ENCODE data around the gene TUBE1.
A peak's percentile ranks its signal among the peaks of the same experiment; 100 is the strongest.

TUBE1 gene

DNA sequence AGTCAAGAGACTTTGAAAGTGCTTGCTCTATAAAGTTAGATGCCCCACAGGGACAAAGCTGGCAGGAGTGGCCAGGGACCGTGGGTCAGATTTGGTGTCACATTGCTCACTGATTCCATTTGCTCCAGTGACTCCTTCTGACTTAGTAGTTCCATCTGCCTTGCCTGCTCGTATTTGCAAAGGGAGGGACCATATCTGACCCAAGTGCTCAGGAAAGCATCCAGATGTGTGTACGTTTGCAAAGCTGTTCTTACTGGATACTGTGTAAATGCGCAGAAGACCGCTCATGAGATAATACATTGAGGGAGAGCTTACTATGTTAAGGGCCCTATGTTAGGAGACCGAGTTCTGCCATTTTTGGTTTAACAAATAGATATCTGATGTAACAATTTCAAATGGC lies 54.6 kb downstream of the TUBE1 start:
- DNase-seq: no peak

DNA sequence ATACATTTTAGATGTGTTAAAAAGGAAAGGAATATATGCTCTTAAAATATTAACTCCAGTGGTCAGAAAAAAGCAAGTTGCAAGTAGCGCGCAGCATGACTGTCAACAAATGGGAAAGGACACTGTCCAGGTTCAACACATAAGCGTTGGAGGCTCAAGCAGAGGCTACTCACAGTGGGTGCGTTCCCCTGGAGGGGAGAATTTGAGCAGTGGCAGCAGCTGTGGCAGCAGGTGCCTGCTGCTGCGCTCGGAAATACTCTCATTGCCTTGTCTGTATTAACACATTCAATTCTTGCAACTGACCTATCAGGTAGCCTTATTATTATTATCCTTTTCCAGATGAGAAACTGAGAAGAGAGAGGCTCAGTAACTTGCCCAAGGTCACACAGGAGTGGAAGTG lies 55.3 kb downstream of the TUBE1 start:
- no peak for DNase-seq

DNA sequence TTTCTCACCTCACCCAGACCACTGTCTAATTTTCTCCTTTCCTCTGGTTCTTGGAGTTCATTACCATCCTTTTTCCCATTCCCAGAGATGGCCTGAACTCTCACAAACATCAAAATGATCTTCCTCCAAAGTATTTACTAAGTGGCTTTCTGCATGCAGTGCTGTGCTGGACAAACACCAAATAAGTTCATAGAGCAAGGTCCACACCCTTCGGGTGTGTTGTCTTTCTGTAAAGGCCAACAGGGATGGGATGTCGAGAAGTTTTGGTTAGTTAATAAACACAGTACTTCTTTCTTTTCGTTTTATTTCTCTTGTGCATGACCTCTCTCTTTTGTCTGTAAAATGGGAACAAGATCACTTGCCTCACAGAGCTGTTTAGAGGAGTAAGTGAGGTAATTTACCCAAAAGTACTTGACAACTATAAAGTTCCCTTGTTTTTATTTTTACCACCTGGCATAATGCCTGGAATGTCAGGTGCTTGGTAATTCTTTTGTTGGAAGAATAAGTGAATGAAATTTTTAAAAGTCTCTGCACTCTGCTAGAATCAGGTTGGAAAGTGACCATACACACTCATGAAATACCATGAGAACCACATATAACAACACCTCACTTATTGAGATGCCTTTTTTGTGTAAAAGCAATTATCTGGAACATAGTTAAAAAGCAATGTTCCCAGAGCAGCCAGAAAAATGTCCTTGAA lies 56.2 kb downstream of the TUBE1 start:
- DNase-seq: no peak

DNA sequence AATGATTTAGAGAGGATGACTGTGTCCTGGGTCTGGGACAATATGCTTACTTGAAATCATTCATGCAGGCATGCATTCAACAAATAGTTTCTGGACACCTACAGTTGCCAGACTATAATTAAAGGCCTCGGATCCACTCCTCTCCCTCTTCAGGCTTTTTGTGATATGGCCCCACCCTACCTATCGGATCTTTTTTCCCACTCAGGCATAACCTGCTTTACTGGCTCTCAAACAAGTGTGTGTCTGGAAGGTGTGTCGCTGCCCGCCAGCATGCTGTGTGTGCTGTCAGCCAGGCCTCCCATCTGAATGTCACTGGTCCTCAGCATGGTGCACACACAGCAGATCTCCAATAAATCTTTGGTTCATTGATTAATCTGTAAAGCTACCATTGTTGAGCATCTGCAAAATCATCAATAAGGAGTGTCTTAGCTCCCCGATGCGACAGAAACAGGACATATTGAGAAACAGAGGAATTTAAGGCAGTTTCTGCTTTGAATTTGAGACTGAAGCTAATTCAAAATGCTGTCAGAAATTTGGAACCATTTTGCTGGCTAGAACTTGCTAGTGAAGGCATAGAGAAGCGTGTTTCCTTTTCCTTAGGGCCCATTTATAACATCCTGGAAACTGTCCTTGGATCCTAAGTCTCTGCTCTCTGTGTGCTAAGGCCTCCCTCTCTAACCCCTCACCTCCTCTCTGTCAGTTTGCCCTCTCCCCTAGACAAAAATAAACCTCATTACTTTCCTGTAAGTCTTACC lies 56.9 kb downstream of the TUBE1 start:
- no peak for DNase-seq

DNA sequence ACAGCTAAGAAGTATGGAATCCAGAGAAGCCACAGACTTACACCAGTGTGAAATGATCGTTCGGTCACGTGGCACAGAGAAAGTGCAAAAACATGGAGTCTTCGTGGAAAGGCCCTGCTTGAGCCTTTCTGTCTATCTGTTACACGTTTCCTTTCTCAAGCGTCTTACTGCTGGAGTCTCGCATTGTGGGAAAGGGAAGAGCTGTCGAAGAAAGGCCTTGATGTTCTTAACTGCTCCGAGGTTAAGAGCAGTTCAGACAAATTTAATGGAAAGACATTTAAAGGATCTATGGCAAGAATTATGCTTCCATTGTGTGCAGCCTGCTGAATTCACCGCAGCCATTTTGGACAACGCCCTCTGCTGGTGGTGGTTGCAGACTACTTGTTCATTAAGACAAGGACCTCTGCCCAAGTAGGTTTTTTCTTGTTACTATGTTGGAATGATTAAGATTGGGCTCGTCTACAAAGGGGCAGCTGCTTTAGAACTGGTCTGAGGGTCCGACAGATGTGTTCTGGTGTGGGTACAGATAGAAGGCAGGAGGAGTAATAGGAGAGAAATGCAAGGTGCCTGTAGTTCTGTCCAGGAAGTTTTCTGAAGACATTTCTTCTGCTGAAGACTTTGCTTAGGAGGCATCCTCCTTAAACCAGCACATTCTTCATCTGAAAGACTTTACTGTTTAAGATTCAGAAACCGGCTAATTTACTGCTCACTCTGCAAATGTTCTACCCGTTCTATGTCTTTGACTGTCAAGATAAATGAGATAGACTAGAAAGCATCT lies 58.0 kb downstream of the TUBE1 start:
- peak; percentile 51 for DNase-seq

DNA sequence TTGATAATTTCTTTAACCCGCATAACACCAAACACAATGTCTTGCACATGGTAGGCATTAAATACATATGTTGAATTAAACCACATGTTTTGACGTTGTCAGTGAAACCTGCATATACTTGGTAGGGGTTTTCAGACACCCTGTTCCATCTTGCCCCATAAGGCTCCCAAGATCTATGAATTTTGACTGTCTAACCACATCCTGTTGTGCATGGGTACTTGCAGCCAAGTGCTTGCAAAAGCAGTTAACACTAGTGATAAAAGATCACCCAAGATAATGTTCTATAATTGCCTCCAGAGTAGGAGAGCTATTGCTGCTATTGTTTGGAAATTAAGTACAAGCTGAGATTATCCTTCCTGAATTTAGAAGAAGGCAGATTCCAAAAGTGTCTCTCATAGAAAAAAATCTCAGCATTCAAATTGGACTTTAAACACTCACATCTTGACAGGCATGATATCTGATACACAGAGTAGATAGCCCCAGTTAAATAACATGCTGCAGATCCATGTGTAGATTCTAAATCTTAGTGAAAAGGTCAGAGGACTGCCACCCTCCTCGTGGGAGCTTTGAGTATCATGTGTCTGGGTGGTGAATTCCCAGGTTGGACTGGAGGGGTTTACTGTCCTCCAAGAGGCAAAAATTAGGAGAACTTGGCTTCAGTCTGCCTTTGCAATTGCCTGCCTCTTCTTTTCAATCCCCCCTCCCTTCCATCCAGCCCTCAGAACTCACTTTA lies 59.2 kb downstream of the TUBE1 start:
- DNase-seq: no peak

DNA sequence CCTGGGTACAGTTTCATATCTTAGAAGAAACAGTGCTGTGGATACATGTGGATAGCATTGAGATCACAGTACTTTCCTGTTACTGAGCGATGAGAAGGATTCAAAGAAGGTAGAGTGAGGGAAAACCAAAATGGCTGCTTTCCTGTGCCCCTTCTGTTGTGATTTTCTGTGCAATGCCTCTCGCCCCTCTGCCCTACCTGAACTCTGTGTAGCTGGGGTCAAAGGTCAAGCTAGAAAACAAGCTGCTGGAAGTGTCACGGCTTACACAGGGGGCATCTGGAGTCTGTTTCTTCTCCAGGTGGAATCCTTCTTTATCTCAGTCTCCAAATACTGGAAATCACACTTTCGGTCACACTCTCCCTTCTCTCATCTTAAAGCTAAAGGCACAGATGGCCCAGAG lies 60.3 kb downstream of the TUBE1 start:
- DNase-seq: no peak

DNA sequence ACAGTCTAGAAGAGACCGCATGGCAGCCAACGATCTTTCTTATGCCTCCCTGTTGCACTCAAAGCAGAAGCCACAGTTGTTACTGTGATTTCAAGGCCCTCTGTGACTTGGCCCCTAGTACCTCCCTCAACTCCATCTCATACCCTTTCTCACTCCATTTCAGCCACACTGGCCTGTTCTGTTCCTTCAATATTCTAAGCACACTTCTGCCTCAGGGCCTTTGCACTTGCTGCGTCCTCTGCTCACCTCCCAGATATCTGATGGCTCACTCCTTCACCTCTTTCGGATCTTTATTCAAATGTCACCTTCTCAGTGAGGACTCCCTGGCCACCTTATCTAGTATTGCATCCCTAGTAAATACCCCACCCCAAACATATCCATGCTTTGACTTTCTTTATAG lies 62.8 kb downstream of the TUBE1 start:
- no peak for DNase-seq

DNA sequence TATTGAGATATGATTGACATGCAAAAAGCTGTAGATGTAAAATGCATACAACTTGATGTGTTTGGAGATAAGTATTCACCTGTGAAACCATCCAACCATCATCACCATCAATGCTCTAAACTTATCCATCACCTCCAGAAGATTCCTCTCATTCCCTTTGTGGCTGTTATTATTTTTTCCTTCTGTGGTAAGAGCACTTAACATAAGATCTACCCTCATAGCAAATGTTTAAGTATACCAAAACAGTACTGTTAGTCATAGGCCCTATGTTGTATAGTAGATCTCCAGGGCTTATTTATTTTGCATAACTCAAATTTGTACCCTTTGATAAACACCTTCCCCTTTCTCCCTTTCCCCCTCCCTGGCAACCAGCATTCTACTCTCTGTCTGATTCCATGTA lies 64.5 kb downstream of the TUBE1 start:
- no peak for DNase-seq

DNA sequence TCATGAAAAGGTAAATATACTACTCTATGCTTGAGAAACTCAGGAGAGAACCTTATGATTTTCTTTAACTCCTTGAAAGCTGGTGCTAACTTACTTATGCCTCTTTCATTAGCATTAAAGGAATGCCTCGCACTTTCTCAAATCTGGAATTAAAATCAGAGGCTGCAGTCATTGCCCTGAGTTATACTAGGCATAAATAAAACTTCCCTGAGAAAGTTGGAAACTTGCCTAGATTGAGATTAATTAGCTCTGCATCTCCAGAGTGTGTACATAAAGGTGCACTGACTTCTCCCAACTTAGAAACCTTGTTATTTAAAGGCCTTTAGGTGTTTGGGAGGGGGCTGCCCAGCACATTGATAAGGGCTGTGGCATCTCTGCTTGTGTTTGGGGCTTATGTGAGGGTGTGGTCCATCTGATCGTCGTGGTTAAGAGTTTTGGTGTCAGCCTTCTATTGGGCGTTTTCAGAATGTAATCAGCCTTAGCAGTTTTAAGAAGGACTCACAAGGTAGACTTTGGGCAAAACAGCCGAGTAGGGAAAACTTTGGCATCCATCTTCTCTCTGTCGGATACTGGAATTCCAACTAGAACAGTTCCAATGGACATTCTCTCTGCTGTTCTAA lies 65.5 kb downstream of the TUBE1 start:
- no peak for DNase-seq

All from KG1 (cell line).